ACC112 (cell line): ENCODE data around the gene ADCY1.

ENCODE experiments used
- H2AFZ ChIP-seq: fragments of 200-600 bp; sonication (generic); one replicate; pipeline ENCODE4 v1.6.0; 2017; ENCODE audit warnings: antibody characterized with exemption, low read length; ENCODE audit not compliant: unreplicated experiment
- H3K27ac ChIP-seq: fragments of 200-600 bp; sonication (generic); 2 replicates; pipeline ENCODE4 v1.5.1; 2014; ENCODE audit warnings: low read depth, mild to moderate bottlenecking, antibody characterized with exemption, low read length, moderate library complexity
- H3K27me3 ChIP-seq: fragments of 200-600 bp; sonication (generic); 2 replicates; pipeline ENCODE4 v1.6.1; 2014; ENCODE audit warnings: mild to moderate bottlenecking, antibody characterized with exemption, low read length, moderate library complexity, mixed read lengths; ENCODE audit not compliant: insufficient read depth
- H3K36me3 ChIP-seq: fragments of 200-600 bp; sonication (generic); 2 replicates; pipeline ENCODE4 v1.6.1; 2016; ENCODE audit warnings: mild to moderate bottlenecking, antibody characterized with exemption, low read length, moderate library complexity, mixed read lengths; ENCODE audit not compliant: insufficient read depth
- H3K4me1 ChIP-seq: fragments of 200-600 bp; sonication (generic); one replicate; pipeline ENCODE4 v1.6.1; 2016; ENCODE audit warnings: low read length, mixed read lengths; ENCODE audit not compliant: insufficient read depth, unreplicated experiment, control insufficient read depth
- H3K4me3 ChIP-seq: fragments of 200-600 bp; sonication (generic); 2 replicates; pipeline ENCODE4 v1.5.1; 2014; ENCODE audit warnings: mild to moderate bottlenecking, low read depth, low read length
- H3K79me2 ChIP-seq: fragments of 200-600 bp; sonication (generic); one replicate; pipeline ENCODE4 v1.6.0; 2016; ENCODE audit warnings: low read length; ENCODE audit not compliant: control insufficient read depth, unreplicated experiment, insufficient read depth

Gene ADCY1

GRCh38 chr7:45594745-45595535, 20.8 kb downstream of the ADCY1 start:
- no peaks in the 10 kb centered on the region for H3K4me1 ChIP-seq
- no peak overlapping the region for H3K27ac ChIP-seq
- H3K36me3 ChIP-seq, result no peaks in the 10 kb centered on the region
- H3K4me3 ChIP-seq, result no peak overlapping the region
- H3K79me2 ChIP-seq, result no peaks in the 10 kb centered on the region
- H3K27me3 ChIP-seq, result peaks cover 21% of the 10 kb centered on the region
- no peak overlapping the region for H2AFZ ChIP-seq

- Histone ChIP-seq H3K4me1 (no peaks in the 10 kb centered on the region), H3K79me2 (no peaks in the 10 kb centered on the region)
These were observed 21.9 kb downstream of the ADCY1 start for GRCh38 chr7:45595809-45596664.

GRCh38 chr7:45596665-45597095, 22.5 kb downstream of the ADCY1 start:
- no peaks in the 10 kb centered on the region for H3K79me2 ChIP-seq
- no peak overlapping the region for H2AFZ ChIP-seq
- H3K27ac ChIP-seq, result no peak overlapping the region
- no peaks in the 10 kb centered on the region for H3K4me1 ChIP-seq
- H3K4me3 ChIP-seq, result no peak overlapping the region
- no peaks in the 10 kb centered on the region for H3K36me3 ChIP-seq
- peaks cover 21% of the 10 kb centered on the region for H3K27me3 ChIP-seq

More at GRCh38 chr7:45595809-45596664, 21.9 kb downstream of the ADCY1 start:
- H3K36me3 ChIP-seq, result no peaks in the 10 kb centered on the region
- H2AFZ ChIP-seq, result no peak overlapping the region
- no peak overlapping the region for H3K4me3 ChIP-seq
- no peak overlapping the region for H3K27ac ChIP-seq
- peaks cover 21% of the 10 kb centered on the region for H3K27me3 ChIP-seq

GRCh38 chr7:45597286-45597984, 23.3 kb downstream of the ADCY1 start:
- Histone ChIP-seq H3K4me3 (no peak overlapping the region), H3K27me3 (peaks cover 21% of the 10 kb centered on the region), H3K27ac (no peak overlapping the region), H2AFZ (no peak overlapping the region), H3K36me3 (no peaks in the 10 kb centered on the region), H3K79me2 (no peaks in the 10 kb centered on the region), H3K4me1 (no peaks in the 10 kb centered on the region)

GRCh38 chr7:45598886-45599520, 24.8 kb downstream of the ADCY1 start:
- Histone ChIP-seq H3K79me2 (no peaks in the 10 kb centered on the region), H3K4me3 (no peak overlapping the region), H3K27me3 (peaks cover 21% of the 10 kb centered on the region), H3K4me1 (no peaks in the 10 kb centered on the region), H3K36me3 (no peaks in the 10 kb centered on the region), H2AFZ (no peak overlapping the region), H3K27ac (no peak overlapping the region)

- H2AFZ ChIP-seq, result no peak overlapping the region
- no peaks in the 10 kb centered on the region for H3K79me2 ChIP-seq
- H3K27ac ChIP-seq, result no peak overlapping the region
- H3K4me3 ChIP-seq, result no peak overlapping the region
- H3K27me3 ChIP-seq, result peaks cover 20% of the 10 kb centered on the region
- no peaks in the 10 kb centered on the region for H3K4me1 ChIP-seq
- H3K36me3 ChIP-seq, result no peaks in the 10 kb centered on the region
These were observed 25.9 kb downstream of the ADCY1 start for GRCh38 chr7:45599851-45600706.

GRCh38 chr7:45601094-45601493, 26.9 kb downstream of the ADCY1 start:
- Histone ChIP-seq H3K4me1 (no peaks in the 10 kb centered on the region), H3K36me3 (no peaks in the 10 kb centered on the region)

GRCh38 chr7:45601816-45602540, 27.8 kb downstream of the ADCY1 start:
- no peak overlapping the region for H3K27ac ChIP-seq
- H3K36me3 ChIP-seq, result no peaks in the 10 kb centered on the region
- H2AFZ ChIP-seq, result no peak overlapping the region
- H3K27me3 ChIP-seq, result peaks cover 14% of the 10 kb centered on the region
- H3K4me1 ChIP-seq, result no peaks in the 10 kb centered on the region
- no peaks in the 10 kb centered on the region for H3K79me2 ChIP-seq
- no peak overlapping the region for H3K4me3 ChIP-seq

More at GRCh38 chr7:45601094-45601493, 26.9 kb downstream of the ADCY1 start:
- Histone ChIP-seq H3K79me2 (no peaks in the 10 kb centered on the region), H3K27me3 (peaks cover 15% of the 10 kb centered on the region), H3K4me3 (no peak overlapping the region), H3K27ac (no peak overlapping the region), H2AFZ (no peak overlapping the region)

- Histone ChIP-seq H3K4me3 (no peak overlapping the region), H3K27me3 (peaks cover 5% of the 10 kb centered on the region; the same call in 1 of the 2 replicates), H3K4me1 (no peaks in the 10 kb centered on the region), H3K27ac (no peak overlapping the region), H3K36me3 (no peaks in the 10 kb centered on the region), H3K79me2 (no peaks in the 10 kb centered on the region), H2AFZ (no peak overlapping the region)
These were observed 31.9 kb downstream of the ADCY1 start for GRCh38 chr7:45606050-45606449.
